PC-9 (cell line): Measurements from ENCODE around the gene PAK4.

Experiments
- CTCF ChIP-seq: fragments of 200-600 bp; sonication (generic); conservative IDR thresholded peaks from 2 replicates; pipeline ENCODE4 v1.6.1; 2017; ENCODE audit warnings: mixed run types, antibody characterized with exemption, mild to moderate bottlenecking, moderate library complexity
- EZH2 ChIP-seq: fragments of 200-600 bp; sonication (generic); IDR thresholded peaks from 2 replicates; pipeline ENCODE4 v1.8.0; 2017; ENCODE audit warnings: antibody characterized with exemption, low read depth

GRCh38 chr19:39179754-39180153 is 54.2 kb downstream of the PAK4 start:
- TF ChIP-seq EZH2 (no peak), CTCF (no peak)
